GM19023 (cell line): ENCODE data around the gene FHL3.

Source experiments
- ATAC-seq: cut with Tn5 transposase; IDR thresholded peaks from one replicate; pipeline ENCODE4 v1.9.1; 2021; ENCODE audit warnings: mild to moderate bottlenecking, moderate library complexity; ENCODE audit not compliant: unreplicated experiment

Gene FHL3

GRCh38 chr1:38014724-38015424 is 9.6 kb upstream of the FHL3 start:
- no peak for ATAC-seq

- ATAC-seq, result no peak
Measured at GRCh38 chr1:38014171-38014570, 8.9 kb upstream of the FHL3 start.

- ATAC-seq, result no peak
Measured at GRCh38 chr1:38013227-38013622, 7.9 kb upstream of the FHL3 start.

- ATAC-seq, result peak; percentile 95
Measured at GRCh38 chr1:38012363-38013226, 7.3 kb upstream of the FHL3 start, which contains the start of gene UTP11. UTP11 (plus strand) TSS chr1:38012734; CDS start chr1:38012803, 69 bp downstream.

- no peak for ATAC-seq
Measured at GRCh38 chr1:38009841-38010180, 4.5 kb upstream of the FHL3 start.

GRCh38 chr1:38009088-38009840 is 4.0 kb upstream of the FHL3 start:
- no peak for ATAC-seq

GRCh38 chr1:38006008-38006828 is 904 bp upstream of the FHL3 start:
- ATAC-seq, result no peak

- no peak for ATAC-seq
Measured at GRCh38 chr1:38004284-38005108, 818 bp downstream of the FHL3 start.

GRCh38 chr1:38003261-38004250 is 1.8 kb downstream of the FHL3 start:
- no peak for ATAC-seq

GRCh38 chr1:38000529-38001455 is 4.5 kb downstream of the FHL3 start:
- ATAC-seq, result no peak

GRCh38 chr1:38000233-38000528 is 5.1 kb downstream of the FHL3 start:
- no peak for ATAC-seq

GRCh38 chr1:37999430-38000232 is 5.7 kb downstream of the FHL3 start:
- no peak for ATAC-seq

GRCh38 chr1:37998913-37999429 is 6.3 kb downstream of the FHL3 start:
- no peak for ATAC-seq

- ATAC-seq, result no peak
Measured at GRCh38 chr1:37998089-37998808, 7.1 kb downstream of the FHL3 start.

- no peak for ATAC-seq
Measured at GRCh38 chr1:37997256-37998088, 7.8 kb downstream of the FHL3 start.
